HG02943 (cell line): ENCODE results near the gene PELI3.
"Not testable (repeated sequence)": the region's sequence is repeated elsewhere in the genome, so short reads cannot be mapped to it uniquely, and the experiment has no call there.

Experiments
- ATAC-seq: cut with Tn5 transposase; IDR thresholded peaks from one replicate; pipeline ENCODE4 v1.9.1; 2021; ENCODE audit warnings: mild to moderate bottlenecking, low read depth, moderate library complexity; ENCODE audit not compliant: unreplicated experiment

Gene PELI3, protein sequence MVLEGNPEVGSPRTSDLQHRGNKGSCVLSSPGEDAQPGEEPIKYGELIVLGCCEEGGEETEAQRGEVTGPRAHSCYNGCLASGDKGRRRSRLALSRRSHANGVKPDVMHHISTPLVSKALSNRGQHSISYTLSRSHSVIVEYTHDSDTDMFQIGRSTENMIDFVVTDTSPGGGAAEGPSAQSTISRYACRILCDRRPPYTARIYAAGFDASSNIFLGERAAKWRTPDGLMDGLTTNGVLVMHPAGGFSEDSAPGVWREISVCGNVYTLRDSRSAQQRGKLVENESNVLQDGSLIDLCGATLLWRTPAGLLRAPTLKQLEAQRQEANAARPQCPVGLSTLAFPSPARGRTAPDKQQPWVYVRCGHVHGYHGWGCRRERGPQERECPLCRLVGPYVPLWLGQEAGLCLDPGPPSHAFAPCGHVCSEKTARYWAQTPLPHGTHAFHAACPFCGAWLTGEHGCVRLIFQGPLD

GRCh38 chr11:66466225-66467033 lies at the start of gene PELI3:
Gene PELI3, plus strand, starts transcription at chr11:66466905. Its CDS starts 1,224 bp downstream, at chr11:66468129.
- ATAC-seq: peak; percentile 63

DNA sequence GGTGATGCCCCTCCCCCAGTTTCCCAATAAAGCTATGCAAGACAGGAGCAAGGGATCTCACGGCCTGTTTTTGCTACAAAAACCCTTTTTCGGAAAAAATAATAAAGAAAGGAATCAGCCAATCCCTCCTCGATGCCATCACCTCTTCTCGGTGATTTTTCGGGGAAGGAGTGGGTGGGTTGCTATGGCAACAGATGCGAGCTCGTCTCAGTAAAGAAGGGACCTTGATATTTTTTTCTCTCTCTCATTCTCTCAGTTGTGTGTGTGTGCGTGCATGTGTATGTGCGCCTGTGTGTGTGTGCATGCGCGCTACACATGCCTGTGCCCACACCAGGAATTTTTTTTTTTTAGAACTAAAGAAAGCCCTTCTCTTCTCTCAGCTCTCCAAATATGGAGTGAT lies 49.7 kb upstream of the PELI3 start:
- no peak for ATAC-seq

DNA sequence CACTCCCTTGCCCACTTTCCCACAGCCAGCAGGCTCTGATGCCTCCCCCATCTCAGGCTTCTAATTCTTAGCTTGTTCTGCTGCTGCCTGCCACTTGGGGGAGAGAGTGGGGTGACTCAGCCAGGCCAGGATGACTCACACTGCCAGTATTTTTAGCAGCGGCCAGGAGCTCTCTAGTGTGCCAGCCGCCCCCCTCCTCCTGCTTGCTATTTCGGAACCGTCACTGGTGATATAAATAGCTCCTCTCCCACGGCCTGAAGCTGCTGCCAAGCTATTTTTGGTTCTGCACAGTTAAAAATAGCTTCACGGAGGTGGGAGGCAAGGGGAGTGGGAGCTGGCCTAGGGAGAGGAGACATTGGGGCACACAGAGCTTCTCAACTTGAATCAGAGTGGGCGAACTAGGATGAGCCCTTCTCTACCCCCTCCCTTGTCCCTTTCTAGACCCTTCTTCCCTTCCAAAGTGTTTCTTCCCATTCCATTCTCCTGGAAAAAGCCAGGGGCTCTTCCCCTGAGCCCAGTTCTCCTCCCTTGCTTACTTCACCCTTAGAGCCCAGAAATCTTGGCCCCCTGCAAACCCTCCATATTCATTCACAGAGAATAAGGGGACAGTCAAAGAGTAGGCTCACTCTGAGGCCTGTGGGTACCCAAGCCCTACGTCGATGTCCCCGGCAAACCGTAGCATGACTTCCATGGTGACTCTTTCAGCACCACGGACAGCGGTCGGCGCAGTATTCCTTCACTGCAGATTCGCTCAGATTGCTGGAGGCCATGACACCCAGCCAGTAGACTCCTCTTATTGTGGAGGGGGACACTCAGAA lies 48.3 kb upstream of the PELI3 start:
- no peak for ATAC-seq

DNA sequence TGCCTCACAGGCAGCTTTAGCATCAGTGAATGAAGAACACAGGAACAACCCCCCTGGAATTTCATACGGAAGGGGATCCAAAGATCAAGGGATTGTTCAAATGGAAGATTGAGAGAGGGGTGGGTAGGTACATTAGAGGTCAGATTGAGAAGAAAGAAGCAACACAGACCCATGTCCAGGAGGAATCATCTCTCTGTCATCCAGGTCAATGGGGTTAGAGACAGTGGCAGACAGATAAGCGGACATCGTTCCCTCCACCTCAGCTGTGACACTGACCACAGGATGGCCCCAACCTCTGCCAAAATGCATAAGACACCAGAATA lies 47.8 kb upstream of the PELI3 start:
- ATAC-seq: no peak

DNA sequence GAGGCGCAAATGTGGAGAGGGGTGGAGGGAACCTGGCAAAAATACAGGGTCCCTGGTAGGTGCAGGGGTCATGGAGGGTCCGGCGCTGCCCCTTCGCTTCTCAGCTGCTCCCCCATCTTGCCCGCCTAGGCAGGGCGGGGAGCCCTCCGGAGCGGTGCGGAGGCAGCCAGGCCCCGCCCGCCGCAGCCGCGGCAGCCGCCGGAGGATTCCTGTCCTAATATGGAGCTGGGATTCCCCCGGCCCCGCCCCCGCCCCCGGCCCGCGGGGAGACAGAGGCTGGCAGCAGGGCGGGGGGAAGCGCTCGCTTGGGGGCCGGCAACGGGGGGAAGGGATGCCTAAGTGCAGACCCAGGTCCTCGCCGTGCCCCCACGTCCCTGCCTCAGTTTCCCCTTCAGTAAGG lies 46.9 kb upstream of the PELI3 start:
- no peak for ATAC-seq

DNA sequence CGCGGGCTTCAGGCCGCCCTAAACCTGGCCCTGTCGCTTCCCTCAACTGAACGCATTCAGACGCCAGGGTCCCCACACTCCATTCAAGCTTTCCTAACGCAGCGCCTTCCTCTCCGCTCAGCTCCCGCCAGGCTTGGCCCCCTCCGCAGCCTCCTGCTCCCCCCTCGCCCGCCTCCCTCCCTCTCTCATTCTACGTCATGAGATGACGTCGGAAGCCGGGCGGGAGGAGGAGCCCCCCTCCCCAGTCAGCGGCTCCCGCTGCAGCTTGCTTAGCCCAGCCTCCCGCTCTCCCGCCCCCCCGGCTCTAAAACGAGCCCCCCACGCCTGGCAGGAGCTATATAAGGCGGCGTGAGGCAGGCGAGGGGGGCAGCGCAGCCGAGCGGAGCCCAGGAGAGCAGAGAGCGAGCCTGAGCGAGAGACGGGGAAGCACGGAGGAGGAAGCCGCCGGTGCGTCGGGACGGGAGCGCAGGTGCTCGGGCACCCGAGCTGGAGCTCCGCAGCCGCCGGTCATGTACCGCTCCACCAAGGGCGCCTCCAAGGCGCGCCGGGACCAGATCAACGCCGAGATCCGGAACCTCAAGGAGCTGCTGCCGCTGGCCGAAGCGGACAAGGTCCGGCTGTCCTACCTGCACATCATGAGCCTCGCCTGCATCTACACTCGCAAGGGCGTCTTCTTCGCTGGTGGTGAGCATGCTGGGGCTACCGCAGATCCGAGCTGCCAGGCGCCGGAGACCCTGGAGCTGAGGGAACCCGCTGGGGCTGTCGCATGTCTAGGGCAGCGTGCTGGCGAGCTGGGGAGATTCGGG lies 45.8 kb upstream of the PELI3 start, which contains the start of gene NPAS4:
Gene NPAS4 (plus strand): TSS at position 365 of the 806 bp plus-strand sequence. CDS start 145 bp downstream, at position 510.
- no peak for ATAC-seq

DNA sequence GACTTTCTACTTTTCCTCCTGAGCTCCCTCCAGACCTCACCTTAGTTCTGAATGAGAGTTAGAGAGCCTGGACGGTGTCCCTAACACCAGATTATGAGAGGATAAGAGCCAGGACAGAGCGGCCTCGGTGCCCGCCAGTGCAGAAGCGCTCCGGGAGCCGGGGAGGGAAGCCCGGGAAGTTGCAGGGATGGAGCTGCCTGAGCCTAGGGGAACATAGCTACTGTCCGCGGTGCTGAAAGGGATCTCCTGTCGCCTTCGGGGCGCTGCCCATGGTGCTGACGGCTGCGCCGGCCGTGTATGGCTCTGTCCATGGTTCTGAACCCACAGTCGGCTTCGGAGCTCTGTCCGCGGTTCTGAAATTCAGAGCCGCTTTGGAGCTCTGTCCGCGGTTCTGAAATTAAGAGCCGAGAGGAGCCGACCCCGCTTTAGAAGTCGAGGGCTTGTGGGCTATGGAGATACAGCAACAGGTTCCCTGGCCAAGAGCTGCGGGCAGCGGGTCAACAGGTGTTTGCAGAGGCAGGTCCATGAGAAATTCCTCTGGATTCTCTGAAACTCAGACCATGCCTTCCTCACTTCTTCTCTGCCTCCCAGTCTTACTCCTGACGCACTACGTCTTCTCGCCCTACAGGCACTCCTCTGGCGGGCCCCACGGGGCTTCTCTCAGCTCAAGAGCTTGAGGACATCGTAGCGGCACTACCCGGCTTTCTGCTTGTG lies 45.1 kb upstream of the PELI3 start:
- ATAC-seq: no peak

DNA sequence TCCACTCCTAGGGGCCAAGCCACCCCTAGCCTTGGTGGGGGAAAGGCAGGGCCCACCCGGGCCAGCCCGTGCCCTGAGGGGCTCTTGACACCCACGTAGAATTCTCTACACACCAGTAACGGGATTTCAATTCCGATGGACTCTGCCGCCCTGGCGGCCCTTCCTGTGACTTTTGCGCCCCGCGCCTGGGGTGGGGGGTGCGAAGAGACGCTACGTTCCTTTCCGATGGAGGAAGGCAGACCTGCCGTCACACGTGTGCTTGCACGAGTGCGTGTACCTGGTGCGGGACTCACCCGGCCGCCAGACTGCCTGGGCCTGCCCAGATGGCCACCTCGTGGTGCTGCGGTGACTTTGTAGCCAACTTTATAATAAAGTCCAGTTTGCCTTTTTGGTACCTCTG lies 40.4 kb upstream of the PELI3 start:
- ATAC-seq: no peak

DNA sequence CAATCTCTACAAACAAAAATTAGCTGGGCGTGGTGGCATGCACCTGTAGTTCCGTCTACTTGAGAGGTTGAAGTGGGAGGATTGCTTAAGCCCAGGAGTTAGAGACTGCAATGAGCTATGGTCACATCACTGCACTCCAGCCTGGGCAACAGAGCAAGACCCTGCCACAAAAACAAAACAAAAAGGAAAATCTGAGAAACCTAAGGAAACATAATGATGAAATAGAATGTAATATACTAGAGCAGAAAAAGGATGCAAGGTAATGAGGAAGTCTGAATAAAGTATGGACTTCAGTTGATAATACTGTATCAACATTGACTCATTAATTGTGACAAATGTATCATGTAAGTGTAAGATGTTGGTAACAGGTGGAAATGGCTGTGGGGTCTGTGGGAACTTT lies 37.8 kb upstream of the PELI3 start:
- ATAC-seq: no peak

DNA sequence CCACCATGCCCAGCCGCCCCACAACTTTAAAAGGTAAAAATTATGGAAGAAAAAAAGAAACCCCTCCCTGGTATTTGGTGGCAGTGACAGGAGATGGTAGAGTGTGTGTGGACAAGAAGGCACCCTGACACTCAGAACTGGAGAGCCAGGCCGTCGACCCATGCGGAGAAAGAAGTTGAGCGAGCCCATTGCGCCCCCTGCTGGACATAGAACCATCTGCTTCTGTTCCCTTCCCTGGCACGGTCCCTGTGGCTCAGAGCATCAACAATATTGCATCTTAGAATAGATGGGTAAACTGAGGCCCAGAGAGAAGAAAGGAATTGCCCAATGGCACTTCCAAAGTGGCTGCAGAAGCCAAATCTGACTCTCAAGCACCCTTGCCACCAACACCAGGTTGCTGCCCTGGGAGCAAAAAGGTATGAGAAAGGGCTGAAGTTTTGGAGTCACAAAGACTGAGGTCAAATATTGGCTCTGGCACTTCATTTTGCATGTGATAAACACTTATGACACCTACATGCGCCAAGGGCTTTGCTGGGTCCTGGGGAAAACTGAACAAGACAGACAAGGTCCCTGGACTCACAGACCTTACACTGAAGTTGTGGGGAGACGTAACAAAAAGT lies 36.6 kb upstream of the PELI3 start:
- ATAC-seq: no peak

DNA sequence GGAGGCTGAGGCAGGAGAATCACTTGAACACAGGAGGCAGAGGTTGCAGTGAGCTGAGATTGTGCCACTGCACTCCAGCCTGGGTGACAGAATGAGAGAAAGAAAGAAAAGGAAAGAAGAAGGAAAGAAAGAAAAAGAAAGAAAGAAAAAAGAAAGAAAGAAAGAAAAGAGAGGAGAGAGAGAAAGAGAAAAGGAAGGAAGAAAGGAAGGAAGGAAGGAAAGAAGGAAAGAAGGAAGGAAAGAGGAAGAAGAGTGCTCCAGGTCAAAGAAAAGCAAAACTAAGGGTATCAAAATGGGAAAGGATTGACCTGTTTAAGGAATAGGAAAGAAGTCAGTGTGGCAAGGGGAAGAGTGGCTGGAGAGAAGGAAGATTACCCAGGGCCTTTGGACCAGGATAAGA lies 35.4 kb upstream of the PELI3 start:
- ATAC-seq: not testable (repeated sequence)

DNA sequence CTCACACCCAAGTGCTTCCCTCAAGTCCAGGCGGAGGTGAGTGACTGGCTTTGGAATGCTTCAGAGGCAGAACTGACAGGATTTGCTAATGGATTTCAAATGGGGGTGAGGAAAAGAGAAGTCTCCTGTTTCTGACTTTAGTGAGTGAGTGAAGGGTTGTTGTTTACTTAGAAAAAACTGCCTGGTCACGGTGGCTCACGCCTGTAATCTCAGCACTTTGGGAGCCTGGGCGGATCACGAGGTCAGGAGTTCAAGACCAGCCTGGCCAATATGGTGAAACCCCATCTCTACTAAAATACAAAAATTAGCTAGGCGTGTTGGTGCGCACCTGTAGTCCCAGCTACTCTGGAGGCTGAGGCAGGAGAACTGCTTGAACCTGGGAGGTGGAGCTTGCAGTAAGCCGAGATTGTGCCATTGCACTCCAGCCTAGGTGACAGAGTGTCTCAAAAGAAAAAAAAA lies 34.8 kb upstream of the PELI3 start:
- ATAC-seq: not testable (repeated sequence)

DNA sequence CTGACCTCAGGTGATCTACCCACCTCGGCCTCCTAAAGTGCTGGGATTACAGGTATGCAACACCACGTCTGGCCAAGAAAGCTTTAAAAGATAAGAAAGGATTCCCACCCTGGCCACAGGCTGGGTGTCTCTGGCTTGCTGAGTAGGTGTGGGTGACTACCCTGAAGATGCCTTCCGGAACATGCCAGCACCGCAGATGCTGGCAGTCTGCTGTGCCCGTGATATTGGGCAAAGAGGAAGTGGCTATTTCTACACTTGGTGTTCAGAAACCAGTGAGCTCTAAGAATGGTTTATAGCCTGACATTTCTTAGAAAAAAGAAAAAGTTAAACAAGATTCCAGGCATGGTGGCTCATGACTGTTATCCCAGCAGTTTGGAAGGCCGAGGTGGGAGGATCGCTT lies 34.1 kb upstream of the PELI3 start:
- no peak for ATAC-seq

- ATAC-seq: no peak
Measured at GRCh38 chr11:66437979-66438503, 28.7 kb upstream of the PELI3 start.

DNA sequence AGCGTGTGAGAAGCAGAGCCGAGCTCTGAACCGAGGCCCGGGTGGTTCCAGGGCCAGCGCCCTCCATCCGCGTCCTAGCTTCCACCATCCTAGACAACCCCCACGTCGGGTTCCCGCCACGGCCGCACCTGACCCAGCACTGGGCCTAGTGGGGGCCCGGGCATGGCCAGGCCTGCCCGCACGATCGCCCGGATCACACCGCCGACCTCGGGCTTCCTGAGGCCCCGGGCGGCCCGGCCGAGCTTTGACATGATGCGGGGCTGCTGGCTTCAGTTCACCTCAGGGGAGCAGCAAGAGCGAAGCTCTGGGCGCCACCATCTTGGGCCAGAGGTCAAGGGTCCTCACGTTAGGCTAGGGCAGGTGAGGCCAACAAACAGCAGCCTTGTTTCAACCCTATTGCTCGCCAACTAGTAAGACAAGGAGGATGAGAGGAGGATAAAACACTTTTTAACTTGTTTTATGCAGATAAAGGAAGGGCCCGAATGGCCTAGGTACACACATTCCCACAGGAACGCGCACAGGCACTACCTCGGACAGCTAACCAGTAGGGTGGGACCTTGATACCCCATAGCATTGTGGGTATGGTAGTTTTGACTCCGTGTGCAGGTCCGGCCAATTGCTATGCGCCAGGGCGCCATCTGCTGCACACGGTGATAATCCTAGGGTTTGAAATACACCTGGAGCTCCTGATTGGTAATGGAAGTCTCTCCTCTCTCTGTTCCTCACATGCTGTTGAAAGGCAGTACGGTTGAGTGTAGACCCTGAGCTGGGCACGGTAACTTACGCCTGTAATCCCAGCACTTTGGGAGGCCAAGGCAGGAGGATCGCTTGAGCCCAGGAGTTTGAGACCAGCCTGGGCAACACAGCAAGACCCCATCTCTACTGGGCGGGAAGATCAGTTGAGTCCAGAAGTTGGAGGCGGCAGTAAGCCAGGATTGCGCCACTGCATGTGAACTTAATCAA lies 27.9 kb upstream of the PELI3 start, which contains the start of gene MRPL11:
Gene MRPL11 (minus strand): TSS at position 345 of the 963 bp plus-strand sequence. CDS start 94 bp downstream, at position 251.
- peak; percentile 90 for ATAC-seq

DNA sequence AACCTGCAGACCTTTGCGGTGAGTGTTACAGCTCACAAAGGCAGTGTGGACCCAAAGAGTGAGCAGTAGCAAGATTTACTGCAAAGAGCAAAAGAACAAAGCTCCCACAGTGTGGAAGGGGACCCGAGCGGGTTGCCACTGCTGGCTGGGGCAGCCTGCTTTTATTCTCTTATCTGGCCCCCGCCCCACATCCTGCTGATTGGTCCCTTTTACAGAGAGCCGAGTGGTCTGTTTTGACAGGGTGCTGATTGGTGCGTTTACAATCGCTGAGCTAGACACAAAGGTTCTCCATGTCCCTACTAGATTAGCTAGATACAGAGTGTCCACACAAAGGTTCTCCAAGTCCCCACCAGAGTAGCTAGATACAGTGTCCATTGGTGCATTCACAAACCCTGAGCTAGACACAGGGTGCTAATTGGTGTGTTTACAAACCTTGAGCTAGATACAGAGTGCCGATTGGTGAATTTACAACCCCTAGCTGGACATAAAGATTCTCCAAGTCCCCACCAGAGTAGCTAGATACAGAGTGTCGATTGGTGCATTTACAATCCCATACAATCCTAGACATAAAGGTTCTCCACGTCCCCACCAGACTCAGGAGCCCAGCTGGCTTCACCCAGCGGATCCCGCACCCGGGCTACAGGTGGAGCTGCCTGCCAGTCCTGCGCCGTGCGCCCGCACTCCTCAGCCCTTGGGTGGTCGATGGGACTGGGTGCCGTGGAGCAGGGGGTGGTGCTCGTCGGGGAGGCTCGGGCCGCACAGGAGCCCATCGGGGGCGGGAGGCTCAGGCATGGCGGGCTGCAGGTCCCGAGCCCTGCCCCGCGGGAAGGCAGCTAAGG lies 26.4 kb upstream of the PELI3 start:
- not testable (repeated sequence) for ATAC-seq
